ENCODE measurements around the gene KLHL29. TPM values are rescaled to one million over a fixed set of nuclear protein-coding genes. Genes with fewer than 3 reads are reported as not detected.

KLHL29 gene
- total and polyA plus RNA-seq, 2 donors (not counting 3 experiments of a cell fraction or from before 2014, with no cell fraction given), result 4.6 to 12.7 TPM

- ChIA-PET CTCF (interaction anchor here (1.2 kb wide), 1 partner anchor 10 kb away, joined by 3 read pairs; no protein-coding TSS in a partner anchor), POLR2A (no interaction called here)
- no peak for TF ChIP-seq JUN (IDR thresholded peaks at IDR 0.05; ENCODE audit: borderline replicate concordance, insufficient read depth, insufficient read length, low read depth)
- TF ChIP-seq POLR2AphosphoS5 (IDR thresholded peaks at IDR 0.05; ENCODE audit: insufficient read depth, low read depth, low read length), result no peak
- no peak for TF ChIP-seq MAX (IDR thresholded peaks at IDR 0.05; ENCODE audit: insufficient read depth, insufficient read length)
- no peak for TF ChIP-seq CTCF (IDR thresholded peaks at IDR 0.05; ENCODE audit: extremely low read depth in 1 of 2, insufficient read depth in 1 of 2, low read depth in 1 of 2, low read length in 2 of 2)
- no peak for TF ChIP-seq FOS (IDR thresholded peaks at IDR 0.05; ENCODE audit: borderline replicate concordance, insufficient read depth, low read length)
- no peak for TF ChIP-seq GATA2 (IDR thresholded peaks at IDR 0.05; ENCODE audit: insufficient read depth, insufficient read length, low read depth, low read length)
- TF ChIP-seq MYC (IDR thresholded peaks at IDR 0.05; ENCODE audit: low read depth, low read length), result no peak
- no peak for TF ChIP-seq EZH2 (IDR thresholded peaks at IDR 0.05; ENCODE audit: borderline replicate concordance, low read depth, low read length, severe bottlenecking)
- TF ChIP-seq POLR2A (IDR thresholded peaks at IDR 0.05; ENCODE audit: low read depth, low read length), result no peak
- no TSS peak for BruUV-seq (replicated peaks)
- no peak overlapping the region for H2AFZ ChIP-seq (ENCODE audit: low read depth, low read length)
- H3K4me3 ChIP-seq (replicated peaks in 1 of 3; ENCODE audit: insufficient read depth in 1 of 3, low read depth in 1 of 3, low read length in 3 of 3), result no peak overlapping the region
- H3K9ac ChIP-seq (replicated peaks; ENCODE audit: extremely low read depth, insufficient read depth, low read length), result no peak overlapping the region
- dilution Hi-C loops (cut with MboI; ENCODE audit: extremely low pct_ligation_motif_present, low sequenced_read_pairs), result no loop called here
- FAIRE-seq (no peak), DNase-seq (ENCODE audit: low read depth, low spot score) (no peak)
- no peaks in the 10 kb centered on the region for H3K27me3 ChIP-seq (ENCODE audit: control insufficient read depth in 2 of 2, insufficient read depth in 2 of 2, low read length in 2 of 2)
- H3K4me1 ChIP-seq (ENCODE audit: control insufficient read depth, extremely low read depth, insufficient read depth, low read length), result no peaks in the 10 kb centered on the region
- no peak overlapping the region for H3K27ac ChIP-seq (ENCODE audit: insufficient read depth, low read depth, low read length)
- intact Hi-C loops (cut with micrococcal nuclease), result no loop called here
- H3K79me2 ChIP-seq (ENCODE audit: control insufficient read depth, insufficient read depth, low read length), result no peaks in the 10 kb centered on the region
- H3K36me3 ChIP-seq (ENCODE audit: control insufficient read depth in 2 of 2, extremely low read depth in 1 of 2, insufficient read depth in 2 of 2, low read length in 2 of 2), result no peaks in the 10 kb centered on the region
- H3K4me2 ChIP-seq (ENCODE audit: insufficient read depth, low read length), result no peak overlapping the region
- H4K20me1 ChIP-seq (replicated peaks; ENCODE audit: control insufficient read depth, extremely low read depth, insufficient read depth, low read length), result no peaks in the 10 kb centered on the region
- H3K9me3 ChIP-seq (replicated peaks; ENCODE audit: control insufficient read depth, insufficient read depth, low read length), result no peaks in the 10 kb centered on the region
- no peaks in the 10 kb centered on the region for H3K9me1 ChIP-seq (replicated peaks; ENCODE audit: control insufficient read depth, extremely low read depth, insufficient read depth, low read length)
Measured at GRCh38 chr2:23618265-23618664, 233.3 kb downstream of the KLHL29 start.

All from endothelial cell of umbilical vein (primary cell).